DND-41 (cell line): ENCODE data around the gene TMED5.

Experiments
- EZH2 ChIP-seq: IDR thresholded peaks from 3 replicates; pipeline ENCODE4 v1.6.1; 2012; ENCODE audit warnings: borderline replicate concordance, low read depth, mild to moderate bottlenecking, moderate library complexity, low read length, inconsistent platforms; ENCODE audit not compliant: severe bottlenecking
- TF ChIP-seq, protein P1 (sequence below): IDR thresholded peaks from 2 replicates; pipeline ENCODE4 v1.5.1; 2012; ENCODE audit warnings: borderline replicate concordance, low read length, moderate library complexity, mild to moderate bottlenecking; ENCODE audit not compliant: poor library complexity, severe bottlenecking; ENCODE audit errors: extremely low read depth

DNA sequence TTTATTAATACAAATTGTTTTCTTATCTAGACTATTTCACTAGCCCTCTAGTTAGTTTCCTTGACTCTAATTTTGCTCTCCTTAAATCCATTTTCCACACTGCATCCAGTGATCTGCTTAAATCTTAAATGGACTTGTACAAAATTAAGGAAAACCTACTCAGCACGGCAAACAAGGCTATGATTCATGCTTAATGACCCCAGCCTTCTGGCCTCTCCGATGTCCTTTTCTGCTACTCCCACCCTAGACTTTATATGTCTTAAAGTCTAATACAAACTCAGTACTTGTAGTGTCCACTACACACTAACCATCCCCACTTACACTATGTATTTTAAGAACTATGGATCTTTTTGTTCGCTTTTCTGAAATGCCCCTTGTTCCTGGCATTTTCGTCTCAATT is 2.2 kb downstream of the TMED5 start:
- TF ChIP-seq, protein P1, sequence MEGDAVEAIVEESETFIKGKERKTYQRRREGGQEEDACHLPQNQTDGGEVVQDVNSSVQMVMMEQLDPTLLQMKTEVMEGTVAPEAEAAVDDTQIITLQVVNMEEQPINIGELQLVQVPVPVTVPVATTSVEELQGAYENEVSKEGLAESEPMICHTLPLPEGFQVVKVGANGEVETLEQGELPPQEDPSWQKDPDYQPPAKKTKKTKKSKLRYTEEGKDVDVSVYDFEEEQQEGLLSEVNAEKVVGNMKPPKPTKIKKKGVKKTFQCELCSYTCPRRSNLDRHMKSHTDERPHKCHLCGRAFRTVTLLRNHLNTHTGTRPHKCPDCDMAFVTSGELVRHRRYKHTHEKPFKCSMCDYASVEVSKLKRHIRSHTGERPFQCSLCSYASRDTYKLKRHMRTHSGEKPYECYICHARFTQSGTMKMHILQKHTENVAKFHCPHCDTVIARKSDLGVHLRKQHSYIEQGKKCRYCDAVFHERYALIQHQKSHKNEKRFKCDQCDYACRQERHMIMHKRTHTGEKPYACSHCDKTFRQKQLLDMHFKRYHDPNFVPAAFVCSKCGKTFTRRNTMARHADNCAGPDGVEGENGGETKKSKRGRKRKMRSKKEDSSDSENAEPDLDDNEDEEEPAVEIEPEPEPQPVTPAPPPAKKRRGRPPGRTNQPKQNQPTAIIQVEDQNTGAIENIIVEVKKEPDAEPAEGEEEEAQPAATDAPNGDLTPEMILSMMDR: no peak
- no peak for TF ChIP-seq EZH2
